ENCODE data around the gene PCSK2. TPM values are rescaled to one million over a fixed set of nuclear protein-coding genes. Genes with fewer than 3 reads are reported as not detected.

PCSK2 gene
- total and polyA plus RNA-seq, 2 donors: 0.05 to 0.18 TPM

- Histone ChIP-seq H3K9me3 (ENCODE audit: control insufficient read depth in 2 of 2, insufficient read depth in 1 of 2, low read length in 1 of 2) (no peaks in the 10 kb centered on the region), H3K27ac (ENCODE audit: low read depth in 1 of 2, low read length in 1 of 2) (no peak overlapping the region), H3K27me3 (ENCODE audit: control insufficient read depth in 2 of 2, insufficient read depth in 1 of 2, low read length in 1 of 2) (no peaks in the 10 kb centered on the region), H3K4me1 (ENCODE audit: control insufficient read depth in 2 of 2, insufficient read depth in 2 of 2, low read length in 2 of 2) (no peaks in the 10 kb centered on the region), H3K36me3 (ENCODE audit: control insufficient read depth in 2 of 2, insufficient read depth in 2 of 2, low read length in 1 of 2) (no peaks in the 10 kb centered on the region), H3K4me3 (ENCODE audit: low read length in 2 of 2) (no peak overlapping the region)
- DNase-seq (ENCODE audit: low read depth in 6 of 9, low spot score in 9 of 9): no peak
- WGBS: 90% methylated on average over 2 of the region's 2 CpGs
These were observed 142.7 kb downstream of the PCSK2 start for GRCh38 chr20:17369506-17369905.

DNA sequence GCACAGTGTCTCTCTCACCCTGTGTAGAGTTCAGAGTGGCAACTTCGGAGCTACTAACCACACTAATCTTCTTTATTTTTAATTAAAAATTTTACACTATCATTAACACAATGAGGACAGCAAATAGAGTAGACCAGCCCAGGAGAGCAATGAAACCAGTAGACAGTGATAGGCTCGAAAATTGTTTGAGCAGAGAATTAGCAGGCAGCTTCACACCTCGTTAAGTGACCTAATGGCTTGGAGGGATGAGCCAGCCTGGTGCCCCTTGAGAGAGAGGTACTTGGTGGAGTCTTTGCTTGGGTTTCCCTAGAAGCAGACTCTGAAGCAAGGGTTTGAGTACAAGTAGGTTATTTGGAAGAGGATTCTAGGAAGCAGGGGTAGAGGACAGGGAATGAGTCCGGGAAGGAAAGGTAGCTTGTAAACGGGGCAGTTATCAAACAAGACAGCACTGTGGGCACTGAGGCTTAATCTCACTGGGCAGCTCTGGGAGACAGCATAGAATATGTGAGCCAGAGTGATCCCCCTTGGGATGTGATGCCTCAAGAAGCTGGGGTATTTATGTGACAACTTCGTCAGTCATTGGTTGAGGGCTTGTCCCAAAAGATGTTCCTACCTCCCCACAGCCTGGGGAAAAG, 146.1 kb downstream of the PCSK2 start:
- H3K4me3 ChIP-seq (ENCODE audit: low read length in 2 of 2): no peak overlapping the region
- DNase-seq (ENCODE audit: low read depth in 6 of 9, low spot score in 9 of 9): no peak
- no peaks in the 10 kb centered on the region for H3K27me3 ChIP-seq (ENCODE audit: control insufficient read depth in 2 of 2, insufficient read depth in 1 of 2, low read length in 1 of 2)
- WGBS: 73% methylated on average over 6 of the region's 6 CpGs
- no peaks in the 10 kb centered on the region for H3K9me3 ChIP-seq (ENCODE audit: control insufficient read depth in 2 of 2, insufficient read depth in 1 of 2, low read length in 1 of 2)
- H3K36me3 ChIP-seq (ENCODE audit: control insufficient read depth in 2 of 2, insufficient read depth in 2 of 2, low read length in 1 of 2): no peaks in the 10 kb centered on the region
- H3K4me1 ChIP-seq (ENCODE audit: control insufficient read depth in 2 of 2, insufficient read depth in 2 of 2, low read length in 2 of 2): no peaks in the 10 kb centered on the region
- no peak overlapping the region for H3K27ac ChIP-seq (ENCODE audit: low read depth in 1 of 2, low read length in 1 of 2)

DNA sequence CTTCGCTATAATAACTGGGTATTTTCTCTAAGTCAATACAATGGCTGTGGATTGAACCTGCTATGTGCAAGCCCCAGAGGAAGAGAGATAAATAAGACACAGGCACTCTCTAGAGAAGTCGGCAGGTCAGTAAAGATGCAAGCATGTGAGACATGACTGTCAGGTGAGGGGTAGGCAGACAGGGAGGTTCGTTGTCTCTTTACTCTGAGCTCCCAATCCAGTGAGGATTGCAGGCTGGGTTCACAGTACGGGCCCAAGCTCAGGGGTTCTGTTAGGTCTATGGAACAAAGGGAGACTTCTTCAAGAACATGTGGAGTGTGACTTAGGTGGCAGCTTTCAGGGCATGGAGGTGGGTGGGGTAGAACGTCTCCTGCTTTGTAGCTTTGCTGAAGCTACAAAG, 147.2 kb downstream of the PCSK2 start:
- Histone ChIP-seq H3K36me3 (ENCODE audit: control insufficient read depth in 2 of 2, insufficient read depth in 2 of 2, low read length in 1 of 2) (no peaks in the 10 kb centered on the region), H3K4me1 (ENCODE audit: control insufficient read depth in 2 of 2, insufficient read depth in 2 of 2, low read length in 2 of 2) (no peaks in the 10 kb centered on the region), H3K27ac (ENCODE audit: low read depth in 1 of 2, low read length in 1 of 2) (no peak overlapping the region), H3K4me3 (ENCODE audit: low read length in 2 of 2) (no peak overlapping the region), H3K9me3 (ENCODE audit: control insufficient read depth in 2 of 2, insufficient read depth in 1 of 2, low read length in 1 of 2) (no peaks in the 10 kb centered on the region), H3K27me3 (ENCODE audit: control insufficient read depth in 2 of 2, insufficient read depth in 1 of 2, low read length in 1 of 2) (no peaks in the 10 kb centered on the region)
- no peak for DNase-seq (ENCODE audit: low read depth in 6 of 9, low spot score in 9 of 9)
- WGBS: 92% methylated on average over 5 of the region's 5 CpGs

DNA sequence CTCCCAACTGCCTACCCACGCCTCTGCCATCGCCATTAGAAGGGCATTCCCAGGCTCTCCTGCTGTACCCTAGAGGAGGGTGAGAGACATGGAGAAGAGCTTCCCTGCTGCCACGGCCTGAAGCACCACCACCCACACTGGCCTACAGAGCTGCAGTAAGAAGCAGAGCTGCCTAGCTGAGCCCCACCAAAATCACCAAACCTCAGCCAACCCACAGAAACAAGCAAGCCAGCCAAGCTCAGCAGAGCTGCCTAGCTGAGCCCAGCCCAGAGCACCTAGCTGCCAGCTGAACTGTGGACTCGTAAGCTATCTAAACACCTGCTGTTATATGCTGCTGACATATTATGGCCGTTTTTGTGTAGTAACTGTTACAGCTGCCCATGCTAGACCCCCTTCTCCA, 149.2 kb downstream of the PCSK2 start:
- Histone ChIP-seq H3K4me1 (ENCODE audit: control insufficient read depth in 2 of 2, insufficient read depth in 2 of 2, low read length in 2 of 2) (no peaks in the 10 kb centered on the region), H3K36me3 (ENCODE audit: control insufficient read depth in 2 of 2, insufficient read depth in 2 of 2, low read length in 1 of 2) (no peaks in the 10 kb centered on the region), H3K4me3 (ENCODE audit: low read length in 2 of 2) (no peak overlapping the region), H3K27ac (ENCODE audit: low read depth in 1 of 2, low read length in 1 of 2) (no peak overlapping the region), H3K9me3 (ENCODE audit: control insufficient read depth in 2 of 2, insufficient read depth in 1 of 2, low read length in 1 of 2) (no peaks in the 10 kb centered on the region), H3K27me3 (ENCODE audit: control insufficient read depth in 2 of 2, insufficient read depth in 1 of 2, low read length in 1 of 2) (no peaks in the 10 kb centered on the region)
- 90% methylated on average over 5 of the region's 5 CpGs for WGBS
- no peak for DNase-seq (ENCODE audit: low read depth in 6 of 9, low spot score in 9 of 9)

DNA sequence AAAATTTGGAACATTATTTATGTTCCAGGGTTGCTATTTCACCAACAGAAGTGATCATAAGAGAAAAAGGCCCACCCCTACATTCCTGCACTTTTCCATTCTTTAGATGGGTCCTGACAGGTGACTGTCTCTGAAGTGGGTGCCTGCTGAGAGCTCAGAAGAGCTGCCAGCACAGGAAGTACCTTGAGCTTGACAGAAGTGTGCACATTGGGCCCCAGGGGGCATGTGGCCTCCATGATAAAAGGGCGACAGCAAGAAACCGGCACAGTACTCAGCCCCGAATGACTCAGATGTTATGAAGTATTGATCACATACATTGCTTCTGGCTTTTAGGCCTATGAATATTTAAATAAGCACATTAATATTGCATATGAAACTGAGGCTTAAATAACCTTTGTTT, 150.4 kb downstream of the PCSK2 start:
- no peak overlapping the region for H3K27ac ChIP-seq (ENCODE audit: low read depth in 1 of 2, low read length in 1 of 2)
- WGBS: 88% methylated on average over 3 of the region's 3 CpGs
- H3K9me3 ChIP-seq (ENCODE audit: control insufficient read depth in 2 of 2, insufficient read depth in 1 of 2, low read length in 1 of 2): no peaks in the 10 kb centered on the region
- H3K4me3 ChIP-seq (ENCODE audit: low read length in 2 of 2): no peak overlapping the region
- peak in 1 of 9 donors; percentile 1 for DNase-seq (ENCODE audit: low read depth in 6 of 9, low spot score in 9 of 9)
- no peaks in the 10 kb centered on the region for H3K27me3 ChIP-seq (ENCODE audit: control insufficient read depth in 2 of 2, insufficient read depth in 1 of 2, low read length in 1 of 2)
- no peaks in the 10 kb centered on the region for H3K4me1 ChIP-seq (ENCODE audit: control insufficient read depth in 2 of 2, insufficient read depth in 2 of 2, low read length in 2 of 2)
- no peaks in the 10 kb centered on the region for H3K36me3 ChIP-seq (ENCODE audit: control insufficient read depth in 2 of 2, insufficient read depth in 2 of 2, low read length in 1 of 2)

- H3K27me3 ChIP-seq (ENCODE audit: control insufficient read depth in 2 of 2, insufficient read depth in 1 of 2, low read length in 1 of 2): no peaks in the 10 kb centered on the region
- H3K4me1 ChIP-seq (ENCODE audit: control insufficient read depth in 2 of 2, insufficient read depth in 2 of 2, low read length in 2 of 2): no peaks in the 10 kb centered on the region
- H3K9me3 ChIP-seq (ENCODE audit: control insufficient read depth in 2 of 2, insufficient read depth in 1 of 2, low read length in 1 of 2): no peaks in the 10 kb centered on the region
- no peak for DNase-seq (ENCODE audit: low read depth in 6 of 9, low spot score in 9 of 9)
- H3K36me3 ChIP-seq (ENCODE audit: control insufficient read depth in 2 of 2, insufficient read depth in 2 of 2, low read length in 1 of 2): no peaks in the 10 kb centered on the region
- H3K4me3 ChIP-seq (ENCODE audit: low read length in 2 of 2): no peak overlapping the region
- WGBS: 97% methylated on average over 2 of the region's 2 CpGs
- H3K27ac ChIP-seq (ENCODE audit: low read depth in 1 of 2, low read length in 1 of 2): no peak overlapping the region
These were observed 152.8 kb downstream of the PCSK2 start for GRCh38 chr20:17379651-17380050.

GRCh38 chr20:17380801-17381200, 154.0 kb downstream of the PCSK2 start:
- no peaks in the 10 kb centered on the region for H3K27me3 ChIP-seq (ENCODE audit: control insufficient read depth in 2 of 2, insufficient read depth in 1 of 2, low read length in 1 of 2)
- no peaks in the 10 kb centered on the region for H3K9me3 ChIP-seq (ENCODE audit: control insufficient read depth in 2 of 2, insufficient read depth in 1 of 2, low read length in 1 of 2)
- H3K27ac ChIP-seq (ENCODE audit: low read depth in 1 of 2, low read length in 1 of 2): no peak overlapping the region
- no peaks in the 10 kb centered on the region for H3K4me1 ChIP-seq (ENCODE audit: control insufficient read depth in 2 of 2, insufficient read depth in 2 of 2, low read length in 2 of 2)
- DNase-seq (ENCODE audit: low read depth in 6 of 9, low spot score in 9 of 9): no peak
- WGBS: 89% methylated on average over 4 of the region's 4 CpGs
- H3K4me3 ChIP-seq (ENCODE audit: low read length in 2 of 2): no peak overlapping the region
- H3K36me3 ChIP-seq (ENCODE audit: control insufficient read depth in 2 of 2, insufficient read depth in 2 of 2, low read length in 1 of 2): no peaks in the 10 kb centered on the region

- 91% methylated on average over 4 of the region's 4 CpGs for WGBS
- Histone ChIP-seq H3K27ac (ENCODE audit: low read depth in 1 of 2, low read length in 1 of 2) (no peak overlapping the region), H3K4me3 (ENCODE audit: low read length in 2 of 2) (no peak overlapping the region), H3K36me3 (ENCODE audit: control insufficient read depth in 2 of 2, insufficient read depth in 2 of 2, low read length in 1 of 2) (no peaks in the 10 kb centered on the region), H3K4me1 (ENCODE audit: control insufficient read depth in 2 of 2, insufficient read depth in 2 of 2, low read length in 2 of 2) (no peaks in the 10 kb centered on the region), H3K9me3 (ENCODE audit: control insufficient read depth in 2 of 2, insufficient read depth in 1 of 2, low read length in 1 of 2) (no peaks in the 10 kb centered on the region), H3K27me3 (ENCODE audit: control insufficient read depth in 2 of 2, insufficient read depth in 1 of 2, low read length in 1 of 2) (no peaks in the 10 kb centered on the region)
- DNase-seq (ENCODE audit: low read depth in 6 of 9, low spot score in 9 of 9): no peak
These were observed 154.9 kb downstream of the PCSK2 start for GRCh38 chr20:17381724-17382123.

DNA sequence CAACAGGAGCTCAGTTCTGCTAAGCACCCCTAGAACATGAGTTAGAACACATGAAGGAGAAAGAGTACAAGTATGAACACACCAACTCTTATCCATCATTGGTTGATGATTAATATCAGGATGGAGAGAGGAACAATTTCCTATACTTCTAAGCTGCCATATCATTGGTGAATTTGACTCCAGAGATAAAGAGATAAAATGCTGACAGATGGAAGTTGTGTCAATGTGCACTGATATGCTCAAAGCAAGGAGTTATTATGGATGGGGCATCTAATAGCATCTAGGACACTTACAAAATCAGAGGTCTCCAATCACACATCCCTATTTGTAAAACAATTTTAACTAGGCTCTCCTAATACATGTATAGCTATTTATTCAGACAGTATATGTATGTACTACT, 159.0 kb downstream of the PCSK2 start:
- no peak for DNase-seq (ENCODE audit: low read depth in 6 of 9, low spot score in 9 of 9)
- Histone ChIP-seq H3K9me3 (ENCODE audit: control insufficient read depth in 2 of 2, insufficient read depth in 1 of 2, low read length in 1 of 2) (no peaks in the 10 kb centered on the region), H3K4me3 (ENCODE audit: low read length in 2 of 2) (no peak overlapping the region)

GRCh38 chr20:17390655-17391054, 163.8 kb downstream of the PCSK2 start:
- Histone ChIP-seq H3K36me3 (ENCODE audit: control insufficient read depth in 2 of 2, insufficient read depth in 2 of 2, low read length in 1 of 2) (no peaks in the 10 kb centered on the region), H3K27ac (ENCODE audit: low read depth in 1 of 2, low read length in 1 of 2) (no peak overlapping the region), H3K9me3 (ENCODE audit: control insufficient read depth in 2 of 2, insufficient read depth in 1 of 2, low read length in 1 of 2) (no peaks in the 10 kb centered on the region), H3K4me1 (ENCODE audit: control insufficient read depth in 2 of 2, insufficient read depth in 2 of 2, low read length in 2 of 2) (no peaks in the 10 kb centered on the region), H3K27me3 (ENCODE audit: control insufficient read depth in 2 of 2, insufficient read depth in 1 of 2, low read length in 1 of 2) (no peaks in the 10 kb centered on the region), H3K4me3 (ENCODE audit: low read length in 2 of 2) (no peak overlapping the region)
- WGBS: 88% methylated on average over 5 of the region's 5 CpGs
- no peak for DNase-seq (ENCODE audit: low read depth in 6 of 9, low spot score in 9 of 9)

More for the DNA sequence above, 159.0 kb downstream of the PCSK2 start:
- Histone ChIP-seq H3K36me3 (ENCODE audit: control insufficient read depth in 2 of 2, insufficient read depth in 2 of 2, low read length in 1 of 2) (no peaks in the 10 kb centered on the region), H3K4me1 (ENCODE audit: control insufficient read depth in 2 of 2, insufficient read depth in 2 of 2, low read length in 2 of 2) (no peaks in the 10 kb centered on the region), H3K27me3 (ENCODE audit: control insufficient read depth in 2 of 2, insufficient read depth in 1 of 2, low read length in 1 of 2) (no peaks in the 10 kb centered on the region), H3K27ac (ENCODE audit: low read depth in 1 of 2, low read length in 1 of 2) (no peak overlapping the region)
